Activated naive CD4-positive, alpha-beta T cell treated with anti-CD3 and anti-CD28 coated beads, Interleukin-2, amount 50 U/mL, for 16 hours (primary cell): ENCODE results near the gene DOC2B.
"Not testable (repeated sequence)": the region's sequence is repeated elsewhere in the genome, so short reads cannot be mapped to it uniquely, and the experiment has no call there.

Experiments
- DNase-seq: peaks from one replicate; pipeline ENCODE4 v3.0.0-alpha.2; 2020

The DOC2B gene

DNA sequence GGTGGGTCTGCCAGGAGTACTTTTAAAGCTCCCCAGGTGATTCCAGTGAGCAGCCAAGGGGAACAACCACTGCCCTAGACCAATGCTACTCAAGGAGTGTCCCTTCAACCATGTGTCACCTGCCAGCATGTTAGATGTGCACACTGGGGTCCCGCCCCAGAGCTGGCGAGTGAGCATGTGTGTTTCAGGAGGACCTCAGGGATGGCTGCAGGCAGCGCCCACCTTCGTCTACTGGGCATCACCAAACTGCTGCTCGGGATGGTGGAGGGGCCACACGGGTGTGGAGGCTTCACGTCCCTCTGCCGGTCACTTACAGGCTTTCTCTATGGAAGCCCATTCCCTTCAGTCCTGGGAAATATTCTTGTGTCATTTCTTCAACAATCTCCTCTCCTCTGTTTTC lies 29.0 kb upstream of the DOC2B start:
- DNase-seq: no peak

DNA sequence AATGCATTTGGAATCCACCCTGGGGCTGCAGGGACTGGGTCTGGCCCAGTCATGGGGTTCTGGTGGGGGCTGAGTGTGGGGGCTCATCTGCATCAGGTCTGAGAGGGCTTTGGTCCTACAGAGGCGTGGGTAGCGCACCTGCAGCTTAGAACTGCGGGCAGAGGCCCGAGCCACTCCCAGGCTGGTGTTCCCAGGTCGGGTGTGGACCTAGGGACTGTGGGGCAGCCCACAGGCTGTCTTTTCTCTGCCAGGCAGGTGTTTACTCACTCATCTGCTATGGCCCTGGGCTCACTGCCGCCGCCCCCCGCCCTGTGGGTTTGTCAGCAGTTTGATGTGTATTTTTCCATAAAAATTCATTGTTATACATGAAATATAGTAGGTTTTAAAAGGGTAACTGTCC lies 27.0 kb upstream of the DOC2B start:
- peak; percentile 5 for DNase-seq

DNA sequence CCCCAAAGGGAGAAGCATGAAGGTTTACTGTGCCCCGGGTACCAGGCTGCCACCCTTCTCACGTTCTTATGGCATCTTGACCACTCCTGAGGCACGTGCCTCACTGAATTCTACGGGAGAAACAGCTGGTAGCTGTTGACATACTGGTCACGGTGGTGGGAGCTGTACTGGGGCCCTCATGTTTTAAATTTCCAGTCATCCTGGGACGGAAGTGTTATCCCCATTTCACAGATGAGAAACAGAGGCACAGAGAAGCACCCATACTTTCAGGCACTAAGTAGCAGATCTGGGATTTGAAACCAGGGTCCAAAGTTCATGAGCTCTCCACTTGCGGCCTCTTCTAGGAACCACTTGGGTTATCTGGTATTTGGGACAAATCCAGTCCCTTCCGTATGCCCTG lies 26.3 kb upstream of the DOC2B start:
- DNase-seq: peak; percentile 0

DNA sequence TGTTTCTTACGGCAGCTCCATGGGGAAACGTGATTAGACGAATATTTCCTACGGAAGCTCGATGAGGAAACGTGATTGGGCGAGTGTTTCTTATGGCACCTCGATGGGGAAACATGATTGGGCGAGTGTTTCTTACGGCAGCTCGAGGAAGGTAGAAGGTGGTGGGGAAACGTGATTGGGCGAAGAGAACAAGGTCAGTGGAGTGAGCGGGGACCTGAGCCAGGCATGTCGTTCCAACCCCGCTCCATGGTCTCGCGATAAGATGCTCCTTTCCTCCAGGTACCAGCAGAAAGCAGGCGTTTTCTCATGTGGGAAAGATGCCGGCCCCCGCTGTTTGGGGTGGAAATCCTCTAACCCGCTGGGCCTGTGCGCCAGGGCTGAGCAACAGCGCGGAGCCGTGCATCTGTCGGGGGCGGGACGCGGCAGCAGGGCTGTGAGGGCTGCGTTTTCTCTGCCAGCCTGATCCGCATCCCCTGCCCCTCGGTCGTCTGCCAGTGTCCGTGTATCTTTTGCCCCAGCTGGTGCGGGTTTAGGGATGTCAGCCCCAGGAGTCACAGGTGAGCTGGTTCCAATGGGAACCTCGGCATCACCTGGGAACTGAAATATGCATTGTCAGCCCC lies 25.6 kb upstream of the DOC2B start:
- DNase-seq: peak; percentile 2

DNA sequence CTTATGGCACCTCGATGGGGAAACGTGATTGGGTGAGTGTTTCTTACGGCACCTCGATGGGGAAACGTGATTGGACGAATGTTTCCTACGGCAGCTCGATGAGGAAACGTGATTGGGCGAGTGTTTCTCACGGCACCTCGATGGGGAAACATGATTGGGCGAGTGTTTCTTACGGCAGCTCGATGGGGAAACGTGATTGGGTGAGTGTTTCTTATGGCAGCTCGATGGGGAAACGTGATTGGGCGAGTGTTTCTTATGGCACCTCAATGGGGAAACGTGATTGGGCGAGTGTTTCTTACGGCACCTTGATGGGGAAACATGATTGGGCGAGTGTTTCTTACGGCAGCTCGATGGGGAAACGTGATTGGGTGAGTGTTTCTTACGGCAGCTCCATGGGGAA lies 25.0 kb upstream of the DOC2B start:
- not testable (repeated sequence) for DNase-seq

DNA sequence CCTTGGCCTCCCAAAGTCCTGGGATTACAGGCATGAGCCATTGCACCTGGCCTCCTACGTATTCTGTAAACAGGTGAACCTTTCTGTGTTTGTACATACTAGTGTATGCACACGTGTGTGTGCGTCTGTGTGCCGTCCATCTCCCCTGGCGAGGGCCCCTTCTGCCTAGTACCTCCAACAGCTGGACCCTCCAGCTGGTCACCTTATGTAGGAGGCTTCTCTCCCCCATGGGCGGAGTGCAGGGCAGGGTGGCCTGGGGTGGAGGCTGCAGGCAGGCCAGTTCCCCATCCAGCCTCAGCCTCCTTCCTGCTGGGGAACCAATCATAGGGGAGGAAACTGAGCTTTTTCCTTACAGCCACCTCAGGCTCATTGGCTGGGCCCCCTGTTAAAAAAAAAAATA lies 24.4 kb upstream of the DOC2B start:
- DNase-seq: peak; percentile 1

DNA sequence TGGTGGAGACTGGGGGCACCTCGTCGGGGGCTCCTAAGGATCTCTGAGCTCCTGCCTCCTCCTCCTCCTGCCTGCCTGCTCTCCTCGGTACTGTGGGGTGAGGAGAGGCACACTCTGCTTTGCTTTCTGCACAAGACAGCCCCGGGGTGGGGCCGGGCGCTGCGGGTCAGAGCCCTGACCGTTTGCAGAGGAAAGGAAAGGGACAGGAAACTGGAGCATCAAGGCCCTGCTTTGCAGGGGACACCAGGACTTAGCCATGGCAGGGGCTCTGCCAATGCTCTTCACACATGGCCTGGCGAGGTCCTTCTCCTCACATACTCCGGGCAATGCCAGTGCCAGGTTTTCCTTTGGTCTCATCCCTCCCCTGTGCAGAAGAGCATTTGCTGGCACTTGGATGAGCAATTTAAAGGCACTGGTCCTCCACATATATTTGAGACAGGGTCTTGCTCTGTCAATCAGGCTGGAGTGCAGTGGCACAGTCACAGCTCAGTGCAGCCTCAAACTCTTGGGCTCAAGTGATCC lies 23.8 kb upstream of the DOC2B start:
- peak; percentile 6 for DNase-seq

DNA sequence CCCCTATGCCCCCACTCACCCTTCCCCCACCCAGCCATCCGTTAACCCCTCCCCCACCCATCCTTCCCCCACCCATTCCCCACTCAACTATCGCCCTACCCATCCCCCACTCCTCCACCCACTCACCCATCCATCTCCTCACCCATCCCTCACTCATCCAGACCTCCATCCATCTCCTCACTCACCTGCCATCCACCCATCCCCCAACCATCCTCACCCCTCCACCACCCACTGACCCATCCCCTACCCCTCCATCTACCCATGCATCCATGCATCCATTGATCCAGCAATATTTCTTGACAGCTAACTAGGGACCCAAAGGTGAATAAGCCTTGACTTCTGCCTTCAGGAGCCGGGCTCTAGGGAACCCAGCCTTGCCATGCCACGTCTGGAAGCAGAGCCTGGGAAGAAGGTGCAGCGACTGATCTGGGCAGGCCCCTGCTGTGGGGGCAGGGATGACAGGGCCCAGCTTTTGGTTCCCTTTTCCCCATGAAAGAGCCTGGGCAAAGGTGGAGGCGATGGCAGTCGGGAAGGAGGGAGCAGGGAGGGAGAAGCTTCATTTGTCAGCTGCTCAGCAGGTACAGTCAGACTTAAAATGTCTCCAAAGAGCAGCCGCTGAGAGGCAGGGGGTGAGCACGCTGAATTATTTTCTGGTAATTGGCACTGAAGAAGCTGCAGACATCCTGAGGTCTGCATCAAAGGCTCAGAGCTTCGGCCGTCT lies 23.1 kb upstream of the DOC2B start:
- peak; percentile 2 for DNase-seq

DNA sequence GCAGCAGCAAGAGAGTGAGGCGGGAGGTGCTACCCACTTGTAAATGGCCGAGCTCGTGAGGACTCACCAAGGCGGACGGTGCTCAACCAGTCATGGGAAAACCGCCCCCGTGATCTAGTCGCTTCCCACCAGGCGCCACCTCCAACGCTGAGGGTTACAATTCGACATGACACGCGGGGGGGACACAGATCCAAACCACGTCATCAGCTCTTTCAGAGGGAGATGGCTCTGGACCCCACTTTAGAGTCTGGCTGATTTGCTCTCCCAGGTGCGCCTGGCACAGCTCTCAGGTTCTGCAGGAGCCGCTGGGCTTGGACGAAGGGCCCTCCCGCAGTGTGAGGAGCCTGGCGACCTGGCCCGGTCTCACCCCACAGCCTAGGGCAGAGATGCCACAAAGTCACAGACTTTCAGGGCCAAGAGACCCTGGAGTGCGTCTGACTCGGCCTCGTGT lies 21.1 kb upstream of the DOC2B start:
- DNase-seq: peak; percentile 8

DNA sequence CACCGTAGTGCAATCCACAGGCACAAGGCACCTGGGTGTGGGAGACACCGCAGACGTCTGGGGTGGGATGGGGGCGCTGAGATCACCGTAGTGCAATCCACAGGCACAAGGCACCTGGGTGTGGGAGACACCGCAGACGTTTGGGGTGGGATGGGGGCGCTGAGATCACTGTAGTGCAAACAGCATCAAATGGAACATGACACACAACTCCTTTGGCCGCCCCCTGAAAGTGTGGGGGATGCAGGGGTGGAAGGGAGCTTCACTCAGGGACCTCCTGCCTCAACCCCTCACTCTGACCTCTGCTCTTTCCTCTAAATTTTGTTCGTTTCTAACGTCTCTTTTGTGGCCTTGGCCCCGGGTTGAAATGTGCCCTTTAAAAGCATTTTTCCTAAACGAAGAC lies 20.3 kb upstream of the DOC2B start:
- DNase-seq: peak; percentile 5

DNA sequence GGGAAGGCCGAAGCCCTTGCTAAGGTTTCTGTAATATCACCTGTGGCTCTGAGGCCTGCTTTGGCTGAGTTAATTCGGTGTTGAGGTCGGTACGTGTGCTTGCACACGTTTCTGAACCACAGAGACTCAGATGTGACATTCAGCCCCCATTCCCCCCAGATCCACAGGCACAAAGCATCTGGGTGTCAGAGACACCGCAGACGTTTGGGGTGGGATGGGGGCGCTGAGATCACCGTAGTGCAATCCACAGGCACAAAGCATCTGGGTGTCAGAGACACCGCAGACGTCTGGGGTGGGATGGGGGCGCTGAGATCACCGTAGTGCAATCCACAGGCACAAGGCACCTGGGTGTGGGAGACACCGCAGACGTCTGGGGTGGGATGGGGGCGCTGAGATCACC lies 19.8 kb upstream of the DOC2B start:
- not testable (repeated sequence) for DNase-seq

DNA sequence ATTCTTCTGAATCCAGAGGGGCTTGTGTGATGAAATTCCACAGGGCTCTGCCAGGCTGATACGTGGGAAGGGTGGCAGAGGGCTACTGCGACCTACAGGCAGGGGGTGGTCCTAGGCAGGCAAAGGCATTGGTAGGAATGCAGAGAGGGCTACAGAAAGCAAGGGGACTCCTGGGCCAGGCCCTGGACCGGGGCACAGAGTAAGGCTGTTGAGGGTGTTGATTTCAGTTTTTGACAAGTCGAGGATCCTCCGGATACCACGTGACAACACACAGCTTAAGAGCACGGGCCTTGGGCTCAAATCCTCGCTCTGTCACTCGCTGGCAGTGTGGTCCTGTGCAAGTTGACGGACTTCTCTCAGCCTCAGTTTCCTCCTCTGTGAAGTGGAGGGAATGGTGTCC lies 19.1 kb upstream of the DOC2B start:
- peak; percentile 4 for DNase-seq

DNA sequence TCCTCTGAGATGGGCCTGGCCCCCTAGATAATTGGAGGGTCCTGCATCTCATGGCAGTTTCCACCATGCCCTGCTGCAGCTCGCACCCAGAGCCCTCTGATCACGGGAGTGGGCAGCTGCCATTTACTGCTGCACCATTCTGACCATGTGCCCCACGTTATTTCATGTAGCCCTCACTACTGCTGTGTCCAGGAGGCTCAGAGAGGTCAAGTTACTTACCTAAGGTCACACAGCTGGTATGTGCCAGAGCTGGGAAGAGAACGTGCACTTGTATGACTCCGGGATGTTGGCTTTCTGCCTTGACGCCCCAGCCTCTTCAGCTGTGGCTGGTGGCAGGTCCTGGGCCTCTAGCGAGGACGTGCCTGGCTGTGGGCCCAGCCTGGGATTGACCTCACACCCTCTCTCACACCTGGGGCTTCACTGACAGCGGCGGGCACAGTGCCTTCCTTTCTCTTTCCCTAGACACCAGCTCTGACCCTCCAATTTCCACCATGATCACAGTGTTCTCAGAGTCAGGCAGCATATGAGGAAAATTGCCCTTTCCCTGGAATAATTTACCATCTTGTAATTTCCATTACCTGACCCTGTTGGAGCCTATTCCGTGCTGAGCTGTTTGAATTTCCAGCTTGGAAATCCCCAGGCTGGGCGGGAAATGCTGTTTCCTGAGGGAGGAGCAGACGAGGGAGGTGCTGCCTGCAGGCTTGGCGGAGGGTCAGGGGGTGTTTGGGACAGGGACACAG lies 18.5 kb upstream of the DOC2B start:
- peak; percentile 7 for DNase-seq

DNA sequence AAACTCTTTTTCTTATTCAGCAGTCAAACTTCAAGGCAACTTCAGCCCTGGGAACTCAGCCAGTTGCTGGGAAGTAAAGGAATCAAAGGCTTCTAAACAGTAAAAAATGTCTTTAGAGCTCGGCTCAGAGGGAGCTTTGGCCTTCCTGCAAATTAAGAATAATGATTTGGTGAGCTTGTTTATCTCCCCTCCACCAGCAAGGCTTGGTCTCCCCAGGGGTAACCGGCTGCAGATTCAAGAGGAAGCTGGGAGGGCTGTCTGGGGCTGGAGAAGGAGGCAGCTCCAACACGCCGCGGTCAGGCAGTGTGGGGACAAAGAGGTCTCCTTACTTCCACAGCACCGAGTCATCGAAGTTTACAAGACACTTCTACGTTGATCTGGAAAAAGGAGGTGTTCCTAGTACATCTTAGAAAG lies 17.7 kb upstream of the DOC2B start:
- peak; percentile 2 for DNase-seq

DNA sequence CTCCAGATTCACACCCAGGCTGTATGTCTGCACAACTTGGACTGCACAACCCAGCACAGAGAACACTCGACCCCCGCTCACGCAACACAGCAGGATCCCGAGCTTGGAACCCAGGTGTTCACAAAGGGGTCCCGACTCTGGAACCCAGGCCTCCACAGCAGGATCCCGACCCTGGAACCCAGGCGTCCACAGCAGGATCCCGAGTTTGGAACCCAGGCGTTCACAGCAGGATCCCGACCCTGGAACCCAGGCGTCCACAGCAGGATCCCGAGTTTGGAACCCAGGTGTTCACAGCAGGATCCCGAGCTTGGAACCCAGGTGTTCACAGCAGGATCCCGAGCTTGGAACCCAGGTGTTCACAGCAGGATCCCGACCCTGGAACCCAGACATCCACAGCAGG lies 16.8 kb upstream of the DOC2B start:
- peak; percentile 9 for DNase-seq

DNA sequence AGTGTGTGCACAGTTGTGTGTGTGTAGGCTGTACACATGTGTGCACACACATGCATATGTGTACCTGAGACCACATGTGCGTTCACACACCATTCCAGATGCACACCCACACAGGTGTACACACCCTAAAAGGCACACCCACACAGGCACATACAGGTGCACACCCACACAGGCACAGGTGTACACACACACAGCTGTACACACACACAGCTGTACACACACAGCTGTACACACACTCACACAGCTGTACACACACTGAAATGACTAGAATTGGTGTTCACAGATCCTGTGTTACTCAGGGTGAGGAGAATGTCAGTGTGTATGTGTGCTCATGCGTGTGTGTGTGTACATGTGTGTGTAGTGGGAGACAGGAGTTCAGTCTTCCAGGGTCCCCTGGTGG lies 15.9 kb upstream of the DOC2B start:
- no peak for DNase-seq

DNA sequence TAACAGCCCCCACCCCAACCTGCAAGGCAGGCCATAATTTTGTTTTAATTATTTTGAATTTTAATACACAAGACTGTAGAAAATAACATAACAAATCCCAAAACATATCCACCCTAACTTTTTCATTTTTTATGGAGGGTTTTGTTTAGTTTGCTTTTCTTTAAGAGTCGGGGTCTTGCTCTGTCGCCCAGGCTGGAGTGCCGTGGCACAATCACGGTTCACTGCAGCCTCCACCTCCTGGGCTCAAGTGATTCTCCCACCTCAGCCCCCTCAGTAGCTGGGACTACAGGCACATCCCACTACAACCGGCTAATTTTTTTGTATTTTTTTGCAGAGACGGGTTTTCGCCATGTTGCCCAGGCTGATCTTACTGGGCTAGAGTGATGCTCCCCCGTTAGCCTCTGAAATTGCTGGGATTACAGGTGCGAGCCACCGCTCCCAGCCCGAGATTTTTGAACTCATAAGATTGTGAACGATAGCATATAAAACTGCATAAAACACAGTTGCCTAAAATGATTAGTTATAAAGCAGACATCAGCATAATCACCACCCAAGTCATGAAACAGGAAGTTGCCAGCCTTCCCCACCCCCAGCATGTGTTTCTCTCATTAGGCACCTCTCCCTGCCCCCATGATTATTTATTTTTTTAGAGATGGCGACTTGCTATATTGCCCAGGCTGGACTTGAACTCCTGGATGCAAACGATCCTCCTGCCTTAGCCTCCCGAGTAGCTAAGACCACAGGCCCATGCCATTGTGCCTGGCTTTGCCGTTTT lies 13.6 kb upstream of the DOC2B start:
- no peak for DNase-seq

DNA sequence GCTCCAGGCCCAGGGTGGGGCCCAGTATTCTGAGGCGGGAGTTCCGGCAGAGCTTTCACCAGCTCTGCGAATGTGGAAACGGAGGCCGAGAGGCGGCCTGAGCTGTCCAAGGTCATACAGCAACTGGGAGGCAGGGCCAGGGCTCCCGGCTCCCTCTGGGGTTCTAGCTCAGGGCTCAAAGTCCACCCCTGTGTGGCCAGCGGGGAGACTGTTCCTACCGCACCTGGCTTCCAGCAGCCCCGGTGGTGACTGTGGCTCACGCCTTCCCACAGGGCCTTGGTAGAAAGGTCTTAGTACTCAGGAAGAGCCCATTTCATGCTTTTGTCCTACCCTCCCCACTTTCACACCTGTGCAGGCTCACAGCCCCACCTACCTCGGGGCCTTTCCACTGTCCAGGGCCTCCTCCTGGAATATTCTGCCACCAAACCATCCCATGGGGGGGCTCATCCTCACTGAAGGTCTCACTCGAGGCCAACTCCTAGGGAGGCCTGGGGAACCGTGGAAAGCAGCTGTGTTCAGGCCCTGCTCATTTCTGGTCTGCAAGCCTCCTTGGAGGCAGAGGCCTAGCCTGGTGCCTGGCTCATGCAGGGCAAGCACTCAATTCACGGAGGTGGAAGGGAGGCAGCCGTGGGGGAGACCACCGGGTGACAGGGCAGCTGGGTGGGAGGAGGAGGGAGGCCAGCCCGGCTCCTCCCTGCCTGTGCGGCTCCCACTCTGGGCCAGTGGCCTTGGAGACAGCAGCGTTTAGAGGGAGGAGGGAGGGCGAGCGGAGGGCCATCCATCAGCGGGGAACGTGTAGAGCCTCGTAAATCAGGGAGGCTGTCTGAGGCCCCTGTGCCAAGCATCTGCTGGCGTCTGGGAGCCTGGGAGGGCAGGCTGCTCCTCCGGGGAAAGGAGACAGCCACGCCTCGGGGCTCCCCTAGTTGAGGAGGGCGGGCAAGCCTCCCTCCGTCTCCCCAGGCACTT lies 12.7 kb upstream of the DOC2B start:
- DNase-seq: peak; percentile 7

DNA sequence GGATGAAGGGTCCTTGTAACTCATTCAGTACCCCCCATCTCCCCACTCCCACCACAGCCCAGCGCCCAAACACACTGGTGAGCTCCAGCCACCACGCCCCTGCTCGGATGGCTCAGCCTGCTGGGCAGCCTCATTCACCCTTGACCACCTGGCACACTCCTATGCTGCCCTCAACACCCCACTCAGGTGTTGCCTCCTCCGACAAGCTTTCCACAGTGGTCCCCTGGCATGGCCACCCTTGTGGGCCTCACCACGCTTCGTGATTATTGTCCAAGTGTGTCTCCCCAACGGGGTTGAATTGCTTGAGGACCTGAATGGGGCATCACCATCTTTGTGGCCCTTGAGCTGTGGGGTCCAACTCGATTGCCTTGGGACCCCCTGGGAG lies 12.0 kb upstream of the DOC2B start:
- DNase-seq: no peak

DNA sequence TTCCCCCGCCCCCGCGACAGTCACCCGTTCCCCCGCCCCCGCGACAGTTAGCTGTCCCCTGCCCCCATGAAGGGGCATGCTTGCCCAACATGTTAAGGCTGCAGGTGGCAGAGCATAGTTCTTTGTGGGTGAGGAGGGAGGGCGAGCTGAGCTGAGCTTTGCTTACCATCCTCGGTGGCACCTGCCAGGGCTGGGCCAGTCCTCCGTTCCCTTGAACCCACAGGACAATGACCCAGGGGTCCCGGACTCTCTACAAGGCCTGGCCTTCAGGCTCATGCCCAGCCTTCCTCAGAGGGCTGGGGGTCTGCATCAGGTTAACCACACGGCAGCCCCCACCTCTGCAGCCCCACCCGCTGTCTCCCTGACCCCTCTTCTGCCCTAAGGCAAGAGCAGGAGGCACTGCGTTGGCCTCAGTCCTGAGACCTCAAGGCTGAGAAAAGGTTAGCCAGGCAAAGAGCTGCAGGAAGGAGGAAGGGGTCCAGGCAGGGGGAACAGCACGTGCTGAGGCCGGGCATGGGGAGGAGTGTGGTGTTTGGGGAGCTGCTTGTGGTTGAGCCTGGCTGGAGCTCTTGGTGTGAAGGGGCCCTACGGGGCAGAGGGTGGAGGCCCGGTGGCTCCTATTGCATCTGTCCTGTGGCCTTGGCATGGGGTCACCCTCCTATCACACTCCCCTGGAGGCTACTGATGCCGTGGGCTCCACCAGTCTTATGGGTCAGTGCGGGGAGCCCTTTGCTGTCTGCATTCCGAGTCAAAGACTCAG lies 11.4 kb upstream of the DOC2B start:
- no peak for DNase-seq

DNA sequence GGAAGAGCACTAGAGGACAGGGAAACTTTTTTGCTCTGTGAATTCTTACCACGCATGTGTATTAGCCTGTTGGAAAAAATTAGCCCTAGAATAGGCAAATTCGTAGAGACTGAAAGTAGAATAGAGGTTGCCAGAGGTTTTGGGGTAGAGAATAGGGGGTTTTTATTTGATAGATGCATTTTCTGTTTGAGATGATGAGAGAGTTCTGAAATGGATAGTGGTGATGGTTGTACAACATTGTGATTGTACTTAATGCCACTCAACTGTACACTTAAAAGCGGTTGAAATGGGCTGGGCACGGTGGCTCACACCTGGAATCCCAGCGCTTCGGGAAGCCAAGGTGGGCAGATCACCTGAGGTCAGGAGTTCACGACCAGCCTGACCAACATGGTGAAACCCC lies 8.0 kb upstream of the DOC2B start:
- DNase-seq: no peak
